ENCODE measurements around the gene IP6K2.

IP6K2 gene

DNA sequence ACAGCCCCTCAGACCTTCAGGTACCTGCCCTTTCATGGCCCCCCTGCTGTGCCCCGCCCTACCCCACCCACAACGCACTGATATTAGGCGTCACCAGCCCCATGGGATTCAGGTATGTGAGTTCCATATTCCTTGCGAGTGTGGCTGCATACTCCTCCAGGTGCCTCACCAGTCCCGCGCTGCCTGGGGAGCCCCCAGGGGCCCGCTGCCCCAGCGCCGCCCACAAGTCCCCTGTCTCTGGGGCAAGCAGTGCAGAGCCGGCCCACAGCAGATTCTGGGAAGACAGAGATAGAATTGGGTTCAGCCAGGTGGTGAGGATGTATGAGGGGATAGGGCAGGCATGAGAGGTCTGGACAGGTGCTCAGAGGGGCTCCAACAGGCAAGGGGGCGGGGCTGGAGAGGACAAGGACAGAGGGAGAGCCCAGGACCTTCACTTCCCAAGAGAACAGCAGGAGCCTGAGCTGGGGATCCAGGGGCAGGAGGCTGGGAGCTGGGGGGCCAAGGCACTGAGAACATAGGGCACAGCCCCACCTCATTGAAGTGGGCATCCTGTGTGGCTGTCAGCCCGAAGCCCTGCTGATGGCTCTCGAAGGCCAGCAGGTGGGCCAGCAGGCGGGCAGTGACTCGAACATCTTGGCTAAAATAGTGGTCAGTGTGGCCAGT lies 68.7 kb downstream of the IP6K2 start:
- TF ChIP-seq, protein P1, sequence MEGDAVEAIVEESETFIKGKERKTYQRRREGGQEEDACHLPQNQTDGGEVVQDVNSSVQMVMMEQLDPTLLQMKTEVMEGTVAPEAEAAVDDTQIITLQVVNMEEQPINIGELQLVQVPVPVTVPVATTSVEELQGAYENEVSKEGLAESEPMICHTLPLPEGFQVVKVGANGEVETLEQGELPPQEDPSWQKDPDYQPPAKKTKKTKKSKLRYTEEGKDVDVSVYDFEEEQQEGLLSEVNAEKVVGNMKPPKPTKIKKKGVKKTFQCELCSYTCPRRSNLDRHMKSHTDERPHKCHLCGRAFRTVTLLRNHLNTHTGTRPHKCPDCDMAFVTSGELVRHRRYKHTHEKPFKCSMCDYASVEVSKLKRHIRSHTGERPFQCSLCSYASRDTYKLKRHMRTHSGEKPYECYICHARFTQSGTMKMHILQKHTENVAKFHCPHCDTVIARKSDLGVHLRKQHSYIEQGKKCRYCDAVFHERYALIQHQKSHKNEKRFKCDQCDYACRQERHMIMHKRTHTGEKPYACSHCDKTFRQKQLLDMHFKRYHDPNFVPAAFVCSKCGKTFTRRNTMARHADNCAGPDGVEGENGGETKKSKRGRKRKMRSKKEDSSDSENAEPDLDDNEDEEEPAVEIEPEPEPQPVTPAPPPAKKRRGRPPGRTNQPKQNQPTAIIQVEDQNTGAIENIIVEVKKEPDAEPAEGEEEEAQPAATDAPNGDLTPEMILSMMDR (IDR thresholded peaks at IDR 0.05; ENCODE audit: low read depth, low read length, missing control alignments): no peak
- DNase-seq (ENCODE audit: low read depth): no peak
- no peak overlapping the region for H3K4me3 ChIP-seq (ENCODE audit: low read depth, low read length)

DNA sequence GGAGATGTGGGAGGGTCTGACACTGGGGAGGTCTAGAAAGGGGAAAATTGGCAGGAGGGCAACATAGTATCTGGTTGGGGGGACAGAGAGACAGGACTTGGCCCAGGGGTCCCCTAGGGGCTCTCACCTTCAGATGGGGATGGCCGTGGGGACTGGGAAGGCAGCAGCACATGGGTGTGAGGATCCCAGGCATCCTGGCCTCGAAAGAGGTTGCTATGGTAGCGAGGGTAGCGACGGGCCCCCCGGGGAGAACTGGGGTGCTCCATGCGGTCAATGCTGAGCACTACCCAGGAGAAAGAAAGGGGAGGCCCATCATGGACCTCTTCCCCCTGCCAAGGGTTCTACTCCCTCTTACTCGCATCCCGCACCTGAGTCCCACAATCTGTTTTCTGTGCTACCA lies 69.3 kb downstream of the IP6K2 start:
- no peak for DNase-seq (ENCODE audit: low read depth)
- TF ChIP-seq, protein P1 (IDR thresholded peaks at IDR 0.05; ENCODE audit: low read depth, low read length, missing control alignments): no peak
- H3K4me3 ChIP-seq (ENCODE audit: low read depth, low read length): no peak overlapping the region

DNA sequence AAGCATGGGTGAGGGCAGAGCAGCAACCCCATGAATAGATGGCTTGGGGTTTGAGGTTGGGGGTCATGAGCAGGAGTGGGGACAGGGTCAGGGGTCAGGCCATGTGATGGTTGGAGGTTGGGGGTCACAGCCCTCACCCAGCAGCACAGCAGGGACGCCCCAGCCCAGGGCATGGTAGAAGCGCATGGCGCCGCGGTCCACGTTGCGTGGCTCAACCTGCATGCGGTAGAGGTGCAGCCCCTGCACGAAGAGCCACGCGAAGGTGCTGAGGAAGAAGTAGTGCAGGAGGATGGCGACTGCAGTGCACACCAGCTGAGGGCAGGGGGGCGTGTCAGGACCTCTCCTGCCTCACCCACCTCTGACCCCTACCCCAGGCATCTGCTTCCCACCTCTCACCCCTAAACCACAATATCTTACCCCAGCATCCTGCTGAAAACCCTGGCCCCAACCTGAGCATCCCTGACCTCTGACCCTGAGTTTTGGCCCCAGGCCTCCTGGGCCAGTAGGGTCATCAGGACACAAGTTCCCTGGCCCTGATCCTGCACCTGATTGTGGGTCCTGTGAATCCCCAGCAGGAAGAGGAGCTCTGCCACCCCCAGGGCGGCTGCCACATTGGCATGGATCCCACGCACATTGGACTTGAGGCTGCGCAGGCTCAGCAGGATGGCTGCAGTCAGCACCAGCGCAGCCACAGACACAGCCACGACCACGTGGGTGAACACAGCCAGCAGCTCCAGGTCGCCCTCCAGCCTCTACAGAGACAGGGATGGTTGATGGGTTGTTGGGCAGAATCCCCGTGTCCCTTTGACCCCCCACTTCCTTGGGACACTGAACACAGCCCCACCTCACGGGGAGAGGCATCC lies 71.9 kb downstream of the IP6K2 start:
- no peak for DNase-seq (ENCODE audit: low read depth)
- TF ChIP-seq, protein P1 (IDR thresholded peaks at IDR 0.05; ENCODE audit: low read depth, low read length, missing control alignments): no peak
- H3K4me3 ChIP-seq (ENCODE audit: low read depth, low read length): no peak overlapping the region

DNA sequence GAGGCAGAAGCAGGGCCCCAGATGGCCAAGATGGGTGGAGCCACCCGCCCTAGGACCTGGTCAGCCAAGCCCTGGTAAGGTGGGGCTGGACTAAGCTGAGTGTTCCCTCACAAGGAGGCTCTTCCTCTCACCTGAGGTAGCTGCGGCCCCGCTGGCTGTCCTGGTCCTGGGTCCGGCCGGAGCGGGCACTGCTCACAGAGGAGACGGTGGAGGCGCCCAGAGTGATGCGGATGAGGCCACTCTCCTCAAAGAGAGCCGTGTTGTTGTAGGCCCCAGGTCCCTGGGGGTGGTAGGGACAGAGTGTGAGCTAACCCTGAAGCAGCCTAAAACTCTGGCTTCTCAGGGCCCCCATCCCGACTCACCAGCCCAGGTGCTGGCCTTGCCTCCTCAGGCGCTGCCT lies 74.4 kb downstream of the IP6K2 start:
- no peak overlapping the region for H3K4me3 ChIP-seq (ENCODE audit: low read depth, low read length)
- TF ChIP-seq, protein P1 (IDR thresholded peaks at IDR 0.05; ENCODE audit: low read depth, low read length, missing control alignments): no peak
- DNase-seq (ENCODE audit: low read depth): no peak

- DNase-seq (ENCODE audit: low read depth): no peak
- no peak overlapping the region for H3K4me3 ChIP-seq (ENCODE audit: low read depth, low read length)
- TF ChIP-seq, protein P1 (IDR thresholded peaks at IDR 0.05; ENCODE audit: low read depth, low read length, missing control alignments): no peak
Observed at GRCh38 chr3:48641396-48641795, 75.6 kb downstream of the IP6K2 start.

DNA sequence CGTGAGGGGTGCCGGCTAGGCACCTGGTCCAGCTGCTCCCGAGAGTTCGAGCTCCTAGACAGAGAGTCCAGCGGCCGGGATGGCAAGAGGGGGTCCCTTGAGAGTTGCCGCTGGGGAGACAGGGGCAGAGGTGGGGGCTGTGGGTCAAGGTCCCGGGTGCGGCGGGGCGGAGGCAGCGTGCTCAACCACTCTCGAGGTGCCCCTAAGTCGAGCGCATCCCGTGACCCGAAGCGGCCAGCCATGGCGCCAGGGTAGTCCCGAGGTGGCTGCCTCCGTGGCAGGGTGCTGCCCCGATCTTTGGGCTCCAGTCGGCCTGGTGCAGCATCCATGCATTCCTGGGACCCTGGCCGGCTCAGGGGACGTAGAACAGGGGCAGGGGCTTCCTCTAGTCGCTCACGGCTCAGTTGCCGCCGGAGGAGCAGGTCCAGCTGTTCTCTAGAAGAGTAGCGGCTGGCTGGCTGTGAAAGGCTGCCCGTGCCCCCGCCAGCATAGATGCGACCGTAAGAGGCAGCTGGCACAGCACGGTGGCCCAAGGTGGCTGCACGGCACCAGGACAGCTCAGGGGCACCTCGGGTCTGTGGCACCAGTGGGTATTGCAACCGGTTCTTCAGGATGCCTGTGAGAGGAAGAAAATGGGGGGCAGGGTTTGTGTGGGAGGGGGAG lies 76.9 kb downstream of the IP6K2 start:
- DNase-seq (ENCODE audit: low read depth): no peak
- H3K4me3 ChIP-seq (ENCODE audit: low read depth, low read length): no peak overlapping the region
- TF ChIP-seq, protein P1 (IDR thresholded peaks at IDR 0.05; ENCODE audit: low read depth, low read length, missing control alignments): no peak
